Right lobe of liver (tissue), 4 donors: ENCODE results near the gene RMRP.

Experiments used
- POLR2A ChIP-seq: fragments of 450-650 bp; IDR thresholded peaks from one replicate; pipeline ENCODE4 v1.6.1; 2017; ENCODE audit warnings: antibody characterized with exemption, mild to moderate bottlenecking
- TF ChIP-seq, protein P1 (sequence below), 4 donors: fragments of 200-600 bp in 3 of 4; fragments of 450-650 bp in 1 of 4; IDR thresholded peaks; one replicate each; pipeline versions ENCODE4 v1.5.1 to v1.8.0; 2016 to 2022; ENCODE audit warnings: antibody characterized with exemption in 4 of 4, mild to moderate bottlenecking in 2 of 4
- donor health status: DM: no; HTN: no; CAD: no.
- donor health status: DM: no; HTN: no; CAD: no.
- donor health status: DM: no; HTN: yes; CAD: no.

DNA sequence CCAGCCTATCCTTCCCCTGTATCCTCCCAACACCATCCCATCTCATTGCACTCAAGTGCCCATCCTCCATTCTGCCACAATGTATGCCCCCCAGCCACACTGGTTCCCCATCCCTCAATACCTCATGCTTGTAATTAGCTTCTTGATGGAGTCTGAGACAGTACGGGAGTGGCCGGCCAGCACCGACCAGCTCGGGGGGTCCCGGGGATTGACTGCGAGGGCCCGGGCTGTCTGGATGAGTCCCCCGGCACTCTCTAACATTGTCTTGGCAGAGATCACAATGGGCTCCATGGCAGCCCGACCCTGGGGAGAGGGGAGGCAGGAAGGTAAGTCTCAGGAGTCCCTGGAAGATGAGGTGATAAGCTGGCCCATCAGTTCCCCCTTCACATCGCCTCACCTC lies 49.1 kb upstream of the RMRP start:
- TF ChIP-seq, protein P1, sequence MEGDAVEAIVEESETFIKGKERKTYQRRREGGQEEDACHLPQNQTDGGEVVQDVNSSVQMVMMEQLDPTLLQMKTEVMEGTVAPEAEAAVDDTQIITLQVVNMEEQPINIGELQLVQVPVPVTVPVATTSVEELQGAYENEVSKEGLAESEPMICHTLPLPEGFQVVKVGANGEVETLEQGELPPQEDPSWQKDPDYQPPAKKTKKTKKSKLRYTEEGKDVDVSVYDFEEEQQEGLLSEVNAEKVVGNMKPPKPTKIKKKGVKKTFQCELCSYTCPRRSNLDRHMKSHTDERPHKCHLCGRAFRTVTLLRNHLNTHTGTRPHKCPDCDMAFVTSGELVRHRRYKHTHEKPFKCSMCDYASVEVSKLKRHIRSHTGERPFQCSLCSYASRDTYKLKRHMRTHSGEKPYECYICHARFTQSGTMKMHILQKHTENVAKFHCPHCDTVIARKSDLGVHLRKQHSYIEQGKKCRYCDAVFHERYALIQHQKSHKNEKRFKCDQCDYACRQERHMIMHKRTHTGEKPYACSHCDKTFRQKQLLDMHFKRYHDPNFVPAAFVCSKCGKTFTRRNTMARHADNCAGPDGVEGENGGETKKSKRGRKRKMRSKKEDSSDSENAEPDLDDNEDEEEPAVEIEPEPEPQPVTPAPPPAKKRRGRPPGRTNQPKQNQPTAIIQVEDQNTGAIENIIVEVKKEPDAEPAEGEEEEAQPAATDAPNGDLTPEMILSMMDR (IDR thresholded peaks at IDR 0.05) = no peak
- TF ChIP-seq POLR2A = no peak
